GM19455 (cell line): Measurements from ENCODE around the gene PCBD1.

Source experiments
- ATAC-seq: cut with Tn5 transposase; IDR thresholded peaks from one replicate; pipeline ENCODE4 v1.9.1; 2021; ENCODE audit not compliant: unreplicated experiment

The PCBD1 gene

DNA sequence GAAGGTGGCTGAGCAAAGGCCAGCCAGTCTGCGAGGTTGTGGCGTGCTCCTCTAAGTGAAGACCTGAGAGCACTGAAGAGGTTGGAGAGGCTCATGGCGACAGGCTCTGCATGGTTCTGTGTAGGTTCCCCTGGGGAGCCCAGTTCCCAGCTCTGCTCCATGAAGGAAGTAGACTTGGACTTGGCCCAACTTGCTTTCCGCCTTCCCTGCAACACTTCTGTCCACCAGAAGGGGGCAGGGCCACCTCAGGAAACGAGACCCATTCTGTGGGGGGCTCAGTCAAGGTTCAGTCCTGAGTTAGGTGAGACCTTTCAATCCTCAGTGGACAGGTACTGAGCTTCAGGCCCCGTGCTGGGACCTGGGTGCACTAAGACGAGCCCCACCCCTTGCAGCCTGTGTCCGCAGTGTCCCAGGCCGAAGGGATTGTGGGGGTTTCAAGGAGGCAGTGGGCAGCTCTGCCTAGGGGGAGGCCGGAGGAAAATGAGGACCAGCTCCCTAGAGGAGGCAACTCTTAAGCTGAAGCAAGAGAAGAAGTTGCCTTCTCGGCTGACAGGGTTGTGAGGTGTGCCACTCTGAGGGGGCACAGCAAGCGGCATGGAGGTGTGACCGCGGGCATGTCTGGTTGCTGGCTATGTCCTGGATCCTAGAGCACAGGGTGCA, 15.0 kb upstream of the PCBD1 start:
- ATAC-seq: no peak

DNA sequence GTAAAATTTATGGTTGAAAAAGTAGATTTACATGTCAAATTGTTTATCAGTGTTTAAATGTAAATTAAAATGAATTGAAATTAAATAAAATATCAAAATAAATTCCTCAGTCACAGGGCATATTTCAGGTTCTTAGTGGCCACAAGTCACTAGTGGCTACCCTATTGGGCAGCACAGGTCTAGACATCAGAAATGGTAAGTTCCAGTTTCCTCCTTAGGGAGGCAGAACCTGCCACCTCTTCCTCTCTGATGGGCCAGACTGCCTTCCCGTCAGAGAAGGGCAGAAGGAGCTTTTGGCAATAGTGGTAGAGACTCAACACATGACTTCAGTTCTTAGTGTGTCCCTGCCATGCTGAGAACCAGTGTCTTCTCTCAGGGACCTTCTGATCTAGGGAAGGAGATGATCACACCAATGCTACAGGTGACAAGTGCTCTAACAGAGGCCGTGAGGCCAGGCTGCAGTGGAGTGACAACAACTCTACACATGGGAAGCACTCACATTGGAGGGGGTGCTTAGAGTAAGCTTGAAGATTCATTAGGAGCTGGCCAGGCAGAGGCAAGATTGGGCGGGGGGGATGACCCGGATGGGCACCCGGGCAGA, 14.4 kb upstream of the PCBD1 start:
- no peak for ATAC-seq

DNA sequence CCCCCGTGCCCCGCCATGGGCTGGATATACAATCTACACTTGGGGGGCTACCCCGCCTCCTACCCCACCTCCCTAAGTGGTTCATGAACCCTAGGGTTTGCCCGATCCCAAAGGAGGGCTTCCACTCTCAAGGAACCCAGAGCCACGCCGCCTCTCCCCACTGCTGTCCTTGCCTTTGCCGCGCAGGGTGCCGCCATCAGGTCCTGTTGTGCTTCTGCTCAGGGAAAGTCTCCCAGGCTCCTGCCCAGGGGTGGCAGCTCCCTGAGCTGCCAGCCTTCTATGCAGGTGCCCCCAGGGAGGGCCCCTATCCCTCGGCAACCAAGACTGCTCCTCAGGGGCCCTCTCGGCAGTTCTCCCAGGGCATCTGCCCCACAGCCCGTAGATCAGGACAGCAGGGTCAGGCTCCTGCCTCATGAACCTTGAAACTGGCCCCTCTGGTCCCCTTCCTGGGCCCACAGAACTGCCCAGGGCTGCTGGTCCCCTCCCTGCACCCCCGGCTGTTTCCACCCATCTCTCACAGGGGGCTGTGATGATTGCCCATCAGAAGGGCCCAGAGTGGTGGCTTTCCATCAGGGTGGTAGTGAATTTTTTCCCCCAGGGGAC, 13.0 kb upstream of the PCBD1 start:
- no peak for ATAC-seq

DNA sequence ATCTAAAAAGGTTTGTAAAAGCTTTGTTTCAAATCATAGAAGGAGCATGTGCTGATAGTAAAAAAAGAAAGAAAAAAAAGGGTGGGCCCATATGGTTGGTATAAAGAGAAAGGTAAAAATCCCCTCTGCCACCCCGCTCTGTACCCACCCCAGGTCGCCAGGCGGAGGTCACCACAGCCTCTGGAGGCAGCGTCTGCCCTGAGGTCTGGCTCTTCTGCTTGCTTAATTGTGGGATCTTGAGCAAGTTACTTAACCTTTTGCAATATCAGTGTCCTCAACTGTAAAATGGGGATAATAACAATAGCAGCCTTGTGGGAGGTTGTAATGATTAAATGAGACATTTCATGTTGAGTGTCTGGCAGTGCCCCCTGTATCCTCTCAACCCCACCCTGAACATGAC, 10.7 kb upstream of the PCBD1 start:
- no peak for ATAC-seq

DNA sequence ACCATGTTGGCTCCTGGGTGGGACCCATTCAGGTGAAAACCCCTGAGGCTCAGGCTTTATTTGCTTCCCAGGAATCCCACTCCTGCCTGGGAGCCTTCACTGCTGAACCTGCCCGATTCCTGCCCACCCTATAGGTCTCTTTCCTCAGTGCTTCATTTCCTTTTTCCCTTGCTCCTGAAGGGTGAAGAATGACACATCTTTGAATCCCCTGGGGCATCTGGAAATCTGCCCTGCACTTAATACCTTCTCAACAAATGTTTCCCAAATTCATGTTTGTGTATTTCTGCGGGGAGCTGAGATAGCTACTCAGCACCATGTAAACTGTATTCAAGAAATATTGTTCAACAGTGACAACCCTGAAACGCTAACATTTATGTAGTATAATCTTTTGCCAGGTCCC, 10.3 kb upstream of the PCBD1 start:
- ATAC-seq: no peak

DNA sequence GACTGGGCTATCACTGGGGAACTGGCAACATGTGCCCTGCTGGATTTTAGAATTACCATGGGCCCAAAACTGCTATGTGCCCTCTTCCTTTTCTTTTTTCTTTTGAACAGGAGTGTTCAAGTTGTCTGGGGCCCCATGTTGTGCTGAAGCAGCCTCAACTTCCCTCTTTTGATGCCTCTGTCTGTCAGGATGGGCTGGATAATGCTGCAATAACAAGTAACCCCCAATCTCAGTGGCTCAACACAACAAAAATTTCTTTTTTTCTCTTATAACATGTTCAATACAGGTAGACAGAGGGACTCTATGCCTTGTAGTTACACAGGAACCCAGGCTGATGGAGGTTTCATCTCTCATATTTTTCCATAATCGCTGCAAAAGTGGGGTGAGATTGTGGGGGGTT, 8.2 kb upstream of the PCBD1 start:
- no peak for ATAC-seq

GRCh38 chr10:70894416-70894815, 6.1 kb upstream of the PCBD1 start:
- no peak for ATAC-seq

- no peak for ATAC-seq
Observed at GRCh38 chr10:70893227-70894006, 5.1 kb upstream of the PCBD1 start.

DNA sequence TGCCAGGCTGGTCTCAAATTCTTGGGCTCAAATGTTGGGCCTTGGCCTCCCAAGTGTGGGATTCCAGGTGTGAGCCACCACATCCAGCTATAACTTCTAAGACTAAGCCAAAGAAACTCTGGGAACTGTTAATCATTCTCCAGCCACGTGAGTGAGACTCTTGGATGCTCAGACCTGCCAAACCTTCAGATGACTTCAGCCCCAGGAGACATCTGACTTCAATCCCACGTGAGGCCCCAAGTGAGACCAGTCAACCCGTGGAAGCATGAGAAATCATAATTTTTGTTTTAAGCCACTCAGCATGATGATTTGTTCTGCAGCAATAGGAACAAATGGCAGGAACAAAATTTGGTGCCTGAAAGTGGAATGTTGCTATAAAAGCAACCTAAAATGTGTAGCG, 4.3 kb upstream of the PCBD1 start:
- ATAC-seq: no peak

DNA sequence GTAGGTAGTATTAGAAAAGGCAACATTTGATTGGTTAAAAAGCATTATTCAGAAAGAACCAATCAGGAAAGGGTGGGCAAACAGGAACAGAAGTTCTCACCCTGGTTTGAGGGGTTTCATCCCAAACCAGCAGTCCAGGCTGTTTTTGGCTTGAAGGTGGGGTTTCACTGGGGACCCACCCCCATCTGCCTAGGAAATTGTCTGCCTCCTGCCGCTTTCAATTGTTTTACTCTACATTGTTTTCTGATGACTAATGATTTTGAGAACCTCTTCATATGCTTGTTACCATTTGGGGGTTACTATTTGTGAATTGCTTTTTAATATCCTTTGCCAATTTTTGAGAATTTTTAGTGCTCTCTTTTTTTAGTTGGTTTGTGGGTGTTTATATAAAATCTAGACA, 3.3 kb upstream of the PCBD1 start:
- ATAC-seq: no peak

DNA sequence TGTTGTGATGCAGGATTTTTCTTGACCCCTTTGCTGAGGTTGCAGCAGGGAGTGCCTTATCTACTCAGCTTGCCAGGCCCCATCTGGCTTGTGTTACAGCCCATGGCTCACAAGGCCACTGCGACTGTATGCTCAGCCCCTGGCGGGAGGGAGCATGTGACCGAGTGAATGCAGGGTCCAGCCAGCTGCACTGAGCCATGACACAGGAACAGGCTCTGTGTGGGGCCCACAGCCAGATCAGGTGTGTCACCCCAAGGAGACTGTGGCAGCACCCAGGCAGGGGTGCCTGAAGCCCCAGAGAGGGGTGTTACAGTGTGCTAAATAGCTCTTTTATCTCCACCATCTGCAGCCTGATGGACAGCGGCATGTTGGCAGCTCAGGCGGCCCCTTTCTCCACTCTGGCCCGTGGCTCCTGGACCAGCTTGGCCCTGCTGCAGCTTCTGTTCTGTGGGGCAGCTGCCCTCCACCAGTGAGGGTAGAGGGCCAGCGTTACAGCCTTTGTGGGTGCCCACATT, 2.6 kb upstream of the PCBD1 start:
- ATAC-seq: no peak

GRCh38 chr10:70889291-70889690, 926 bp upstream of the PCBD1 start:
- ATAC-seq: no peak

GRCh38 chr10:70886921-70887665, 1.3 kb downstream of the PCBD1 start:
- ATAC-seq: no peak

DNA sequence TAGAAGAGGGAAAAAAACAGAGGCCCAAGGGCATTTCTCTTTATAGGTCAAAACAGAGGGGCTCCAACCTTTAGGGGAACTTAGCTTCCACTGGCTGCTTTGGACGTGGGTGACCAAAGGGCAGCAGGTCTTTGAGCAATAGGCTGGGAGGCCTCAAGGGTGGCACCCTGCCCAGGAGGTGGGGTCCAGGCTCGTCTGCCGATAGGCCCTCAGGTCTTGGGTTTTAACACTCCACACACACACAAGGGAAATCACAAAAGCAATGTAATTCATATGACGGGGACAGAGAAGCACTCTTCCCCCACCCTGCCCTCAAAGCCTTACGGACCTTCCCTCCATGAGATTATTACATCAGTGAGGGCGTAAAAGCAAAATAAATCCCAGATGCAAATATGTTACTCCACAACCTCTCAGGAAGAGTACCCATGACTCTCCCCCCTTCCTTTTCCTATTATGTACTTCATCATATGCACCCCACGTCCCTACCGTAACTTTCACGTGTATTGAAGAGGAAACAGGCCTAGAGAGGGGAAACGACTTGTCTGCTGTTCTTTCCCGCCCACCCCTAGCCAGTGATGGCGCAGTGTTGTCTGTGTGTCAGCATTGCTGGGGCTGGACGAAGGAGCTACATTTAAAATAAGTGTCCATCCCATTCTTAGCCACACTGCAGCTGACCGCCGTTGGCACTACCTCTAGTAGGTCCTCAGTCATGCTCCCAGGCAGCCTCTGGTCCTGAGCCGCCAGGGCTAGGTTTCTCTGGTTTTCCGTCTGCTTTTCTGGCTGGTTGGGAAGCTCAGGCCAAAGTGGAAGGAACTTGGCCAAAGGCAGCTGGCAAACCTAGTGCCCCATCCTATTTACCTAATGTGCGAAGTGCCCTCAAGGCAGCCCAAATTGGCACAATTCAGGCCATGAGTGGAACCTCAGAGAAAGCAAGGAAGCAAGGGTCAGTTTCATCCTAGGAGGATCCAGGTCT, 2.1 kb downstream of the PCBD1 start:
- no peak for ATAC-seq

- ATAC-seq: no peak
Observed at GRCh38 chr10:70885481-70885880, 2.9 kb downstream of the PCBD1 start.

DNA sequence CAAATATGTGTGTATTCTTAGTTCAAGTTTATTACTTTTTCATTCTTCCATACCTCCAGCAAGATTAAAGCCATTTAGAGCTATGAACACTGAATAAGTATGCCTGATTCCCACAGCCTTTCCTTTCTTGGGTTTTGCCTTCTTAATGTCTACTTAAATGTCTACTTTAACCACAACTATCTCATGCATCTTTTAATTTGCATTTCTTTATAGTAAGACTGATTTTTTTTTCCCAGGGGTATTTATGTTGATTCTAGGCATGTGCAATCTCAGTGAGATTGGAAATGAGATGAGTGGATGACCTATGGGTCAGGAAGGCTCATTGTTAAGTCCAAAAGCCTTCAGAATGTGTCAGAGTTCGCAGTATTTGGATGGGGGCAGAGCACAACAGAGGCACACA, 3.6 kb downstream of the PCBD1 start:
- ATAC-seq: no peak

DNA sequence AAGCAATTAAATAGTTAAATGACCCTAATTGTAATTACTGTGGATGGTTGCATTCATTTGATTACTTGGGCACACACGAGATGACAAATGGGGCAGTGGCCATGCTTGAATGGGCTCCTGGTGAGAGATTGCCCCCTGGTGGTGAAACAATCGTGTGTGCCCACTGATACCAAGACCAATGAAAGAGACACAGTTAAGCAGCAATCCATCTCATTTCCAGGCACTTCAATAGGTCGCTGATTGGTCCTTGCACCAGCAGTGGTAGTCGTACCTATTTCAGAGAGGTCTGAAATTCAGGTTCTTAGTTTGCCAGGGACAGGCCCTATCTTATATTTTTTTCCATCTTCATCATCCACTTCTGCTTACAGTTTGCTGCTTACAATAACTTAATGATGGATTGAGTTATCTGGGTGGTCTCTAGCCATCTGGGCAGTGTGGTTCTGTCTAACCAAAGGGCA, 8.3 kb downstream of the PCBD1 start:
- no peak for ATAC-seq

DNA sequence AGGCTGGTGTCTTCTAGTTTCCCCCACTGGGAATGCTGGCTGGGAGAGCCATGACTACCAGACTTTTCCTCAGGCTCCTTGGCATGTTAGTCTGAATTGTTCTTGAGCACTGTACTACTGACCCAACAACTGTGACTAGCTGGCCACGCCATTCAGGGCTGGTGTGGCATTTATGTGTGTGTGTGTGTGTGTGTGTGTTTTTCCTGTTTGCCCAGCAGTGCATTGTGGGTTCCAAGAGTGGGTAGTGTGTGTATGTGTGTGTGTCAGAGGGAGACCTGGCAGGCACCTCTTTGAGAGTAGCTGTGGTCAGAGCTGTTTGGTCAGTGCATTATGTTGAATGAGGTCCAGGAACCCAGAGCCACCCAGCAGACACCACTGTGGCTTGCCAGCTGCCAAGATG, 9.2 kb downstream of the PCBD1 start:
- no peak for ATAC-seq

GRCh38 chr10:70874061-70874460, 14.3 kb downstream of the PCBD1 start:
- ATAC-seq: no peak

DNA sequence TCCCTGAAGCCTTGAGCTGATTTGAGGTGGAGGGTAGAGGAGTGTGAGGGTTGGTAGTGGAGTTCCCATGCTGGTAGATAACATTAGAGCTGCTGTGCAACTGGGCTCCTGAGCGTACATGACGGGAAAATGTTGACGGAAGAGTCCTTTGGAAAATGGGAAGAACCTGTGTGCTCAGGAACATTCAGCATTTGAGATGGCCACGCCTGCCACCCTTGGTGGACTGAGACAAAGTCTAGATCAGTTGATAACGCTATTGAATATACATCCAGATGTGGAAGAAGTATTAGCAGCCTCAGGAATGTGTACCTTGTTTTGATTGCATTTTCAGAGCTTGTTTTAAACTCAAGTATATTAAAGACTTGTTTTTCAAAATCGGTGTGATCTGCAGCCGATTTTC, 16.1 kb downstream of the PCBD1 start:
- no peak for ATAC-seq
